ENCODE results near the gene BEX3. TPM values are rescaled to one million over a fixed set of nuclear protein-coding genes. Genes with fewer than 3 reads are reported as not detected.

BEX3 gene
- total RNA-seq, 2 donors from 2014 or later, result 595 to 651 TPM

DNA sequence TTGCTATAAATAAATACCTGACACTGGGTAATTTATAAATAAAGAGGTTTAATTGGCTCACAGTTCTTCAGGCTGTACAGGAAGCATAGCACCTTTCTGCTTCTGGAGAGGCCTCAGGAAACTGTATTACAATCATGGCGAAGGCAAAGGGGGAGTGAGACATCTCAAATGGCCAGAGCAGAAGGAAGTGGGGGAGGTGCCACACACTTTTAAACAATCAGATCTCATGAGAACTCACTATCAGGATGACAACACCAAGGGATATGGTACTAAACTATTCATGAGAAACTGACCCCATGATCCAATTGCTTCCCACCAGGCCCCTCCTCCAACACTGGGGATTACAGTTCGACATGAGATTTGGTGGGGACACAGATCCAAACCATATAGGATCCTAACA lies 31.7 kb upstream of the BEX3 start:
- H3K9me3 Mint-ChIP-seq, result peaks cover 8% of the 10 kb centered on the region
- Histone ChIP-seq H3K4me3 (ENCODE audit: low read length) (peak overlapping the region; percentile 18), H3K27ac (ENCODE audit: low read depth, low read length) (no peak overlapping the region), H3K9me3 (ENCODE audit: control insufficient read depth, low read length) (no peaks in the 10 kb centered on the region), H3K4me1 (ENCODE audit: control insufficient read depth, insufficient read depth, low read length) (no peaks in the 10 kb centered on the region), H3K36me3 (ENCODE audit: control insufficient read depth, insufficient read depth, low read length) (no peaks in the 10 kb centered on the region), H3K9ac (ENCODE audit: extremely low read depth, low read length, poor library complexity, severe bottlenecking) (no peak overlapping the region), H3K27me3 (ENCODE audit: control insufficient read depth, insufficient read depth, low read length, poor library complexity, severe bottlenecking) (no peaks in the 10 kb centered on the region)
- 100% methylated on average over 1 of the region's 2 CpGs; no CpG with 5 or more reads in 1 of the 2 experiments for WGBS, 2 experiments (ENCODE audit: insufficient coverage in 1 of 2, insufficient read length in 1 of 2)
- H3K4me1 Mint-ChIP-seq, result peaks cover 15% of the 10 kb centered on the region
- H3K27me3 Mint-ChIP-seq (ENCODE audit: insufficient read depth), result peaks cover 17% of the 10 kb centered on the region
- no peak overlapping the region for H3K27ac Mint-ChIP-seq
- TF ChIP-seq, protein P1, sequence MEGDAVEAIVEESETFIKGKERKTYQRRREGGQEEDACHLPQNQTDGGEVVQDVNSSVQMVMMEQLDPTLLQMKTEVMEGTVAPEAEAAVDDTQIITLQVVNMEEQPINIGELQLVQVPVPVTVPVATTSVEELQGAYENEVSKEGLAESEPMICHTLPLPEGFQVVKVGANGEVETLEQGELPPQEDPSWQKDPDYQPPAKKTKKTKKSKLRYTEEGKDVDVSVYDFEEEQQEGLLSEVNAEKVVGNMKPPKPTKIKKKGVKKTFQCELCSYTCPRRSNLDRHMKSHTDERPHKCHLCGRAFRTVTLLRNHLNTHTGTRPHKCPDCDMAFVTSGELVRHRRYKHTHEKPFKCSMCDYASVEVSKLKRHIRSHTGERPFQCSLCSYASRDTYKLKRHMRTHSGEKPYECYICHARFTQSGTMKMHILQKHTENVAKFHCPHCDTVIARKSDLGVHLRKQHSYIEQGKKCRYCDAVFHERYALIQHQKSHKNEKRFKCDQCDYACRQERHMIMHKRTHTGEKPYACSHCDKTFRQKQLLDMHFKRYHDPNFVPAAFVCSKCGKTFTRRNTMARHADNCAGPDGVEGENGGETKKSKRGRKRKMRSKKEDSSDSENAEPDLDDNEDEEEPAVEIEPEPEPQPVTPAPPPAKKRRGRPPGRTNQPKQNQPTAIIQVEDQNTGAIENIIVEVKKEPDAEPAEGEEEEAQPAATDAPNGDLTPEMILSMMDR (conservative IDR thresholded peaks at IDR 0.05), result no peak
- no peak overlapping the region for H3K4me3 Mint-ChIP-seq
- no peaks in the 10 kb centered on the region for H3K36me3 Mint-ChIP-seq (ENCODE audit: low read depth)
- DNase-seq, result no peak

DNA sequence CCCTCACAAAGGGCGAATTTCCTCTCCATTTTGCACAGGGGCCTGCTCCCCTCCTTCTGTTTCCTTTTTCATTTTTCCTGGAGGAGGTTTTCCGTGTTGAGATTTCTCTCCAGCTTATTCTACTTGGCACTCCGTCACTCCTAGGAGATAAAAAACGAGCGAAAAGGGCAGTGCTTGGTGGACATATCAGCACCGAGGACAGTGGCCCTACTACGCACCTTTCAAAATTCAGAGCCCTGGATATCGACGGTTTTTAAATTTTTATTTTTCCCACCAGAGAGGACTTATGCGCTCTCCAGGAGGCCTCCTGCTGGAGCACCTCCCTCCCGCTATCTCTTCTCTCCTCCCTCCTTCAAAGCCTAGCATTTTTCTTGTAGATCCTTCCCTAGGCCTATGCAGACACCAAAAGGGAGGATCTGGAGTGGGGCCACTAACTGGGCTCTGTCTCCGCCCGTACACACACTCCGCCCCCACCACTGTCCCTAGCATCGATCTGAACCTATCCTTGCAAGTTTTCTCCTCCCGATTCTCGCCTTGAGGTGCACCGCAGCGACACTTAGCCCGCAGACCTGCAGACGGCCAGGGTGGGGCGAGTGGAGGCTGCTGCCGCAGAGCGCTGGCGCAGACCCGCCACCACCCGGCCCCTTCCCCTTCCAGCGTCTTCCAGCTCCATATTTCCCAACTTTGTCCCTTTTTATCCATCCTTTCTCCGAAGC lies 28.5 kb upstream of the BEX3 start:
- no peak overlapping the region for H3K9ac ChIP-seq (ENCODE audit: extremely low read depth, low read length, poor library complexity, severe bottlenecking)
- H3K9me3 ChIP-seq (ENCODE audit: control insufficient read depth, low read length), result no peaks in the 10 kb centered on the region
- 86% methylated on average over 8 to 29 of the region's 29 CpGs for WGBS, 2 experiments (ENCODE audit: insufficient coverage in 1 of 2, insufficient read length in 1 of 2)
- Mint-ChIP-seq H3K27me3 (ENCODE audit: insufficient read depth) (peaks cover 17% of the 10 kb centered on the region), H3K4me1 (peaks cover 21% of the 10 kb centered on the region), H3K27ac (no peak overlapping the region), H3K9me3 (peaks cover 10% of the 10 kb centered on the region), H3K36me3 (ENCODE audit: low read depth) (no peaks in the 10 kb centered on the region), H3K4me3 (peak overlapping the region; percentile 49)
- no peaks in the 10 kb centered on the region for H3K27me3 ChIP-seq (ENCODE audit: control insufficient read depth, insufficient read depth, low read length, poor library complexity, severe bottlenecking)
- H3K36me3 ChIP-seq (ENCODE audit: control insufficient read depth, insufficient read depth, low read length), result no peaks in the 10 kb centered on the region
- no peaks in the 10 kb centered on the region for H3K4me1 ChIP-seq (ENCODE audit: control insufficient read depth, insufficient read depth, low read length)
- no peak overlapping the region for H3K27ac ChIP-seq (ENCODE audit: low read depth, low read length)
- H3K4me3 ChIP-seq (ENCODE audit: low read length), result no peak overlapping the region
- DNase-seq, result peak; percentile 80
- TF ChIP-seq, protein P1 (conservative IDR thresholded peaks at IDR 0.05), result peak; percentile 27

DNA sequence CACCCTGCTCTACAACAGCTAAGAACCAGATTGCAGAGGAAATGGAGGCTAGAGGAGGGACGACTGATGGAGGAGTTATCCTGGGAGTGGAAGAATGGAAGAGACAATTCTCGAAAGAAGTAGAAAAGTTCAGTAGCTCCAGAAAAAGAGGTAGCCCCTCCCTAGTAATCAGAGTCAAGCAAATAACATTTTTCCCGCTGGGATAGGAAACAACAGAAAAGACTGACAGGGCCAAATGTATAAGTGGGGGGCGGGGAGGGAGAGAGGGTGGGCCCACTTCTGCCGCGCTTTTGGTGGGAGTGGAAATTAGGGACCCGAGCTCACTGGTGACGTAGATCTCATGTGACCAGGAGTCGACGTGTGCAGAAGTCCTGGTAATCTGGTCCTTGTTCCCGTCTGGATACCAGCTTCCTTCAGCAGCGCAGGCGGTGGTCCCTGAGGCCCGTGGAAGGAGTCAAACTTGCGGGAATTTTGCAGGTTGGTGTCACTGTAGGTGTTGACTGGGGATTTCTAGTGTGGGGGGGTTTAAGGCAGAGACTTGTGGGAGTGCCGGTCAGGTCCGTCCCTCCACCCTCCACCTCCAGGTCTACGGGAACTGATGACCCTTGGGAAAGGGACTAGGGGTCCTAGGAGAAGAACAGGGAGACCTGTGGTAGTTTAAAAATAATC lies 20.1 kb upstream of the BEX3 start, which contains the start of gene TCEAL9:
Gene TCEAL9, plus strand, starts transcription at position 377 of the 669 bp plus-strand sequence. CDS start 1,179 bp downstream, outside the sequence.
- peak within 1 kb of the TSS; percentile 93 for H3K9ac ChIP-seq (ENCODE audit: extremely low read depth, low read length, poor library complexity, severe bottlenecking)
- no peaks in the 10 kb centered on the region for H3K27me3 ChIP-seq (ENCODE audit: control insufficient read depth, insufficient read depth, low read length, poor library complexity, severe bottlenecking)
- Mint-ChIP-seq H3K36me3 (ENCODE audit: low read depth) (peaks cover 8% of the 10 kb centered on the region), H3K4me1 (peaks cover 17% of the 10 kb centered on the region), H3K9me3 (peaks cover 10% of the 10 kb centered on the region), H3K27ac (peak within 1 kb of the TSS; percentile 98), H3K4me3 (peak within 1 kb of the TSS; percentile 97), H3K27me3 (ENCODE audit: insufficient read depth) (peaks cover 1% of the 10 kb centered on the region)
- H3K36me3 ChIP-seq (ENCODE audit: control insufficient read depth, insufficient read depth, low read length), result peaks cover 9% of the 10 kb centered on the region
- peak within 1 kb of the TSS; percentile 80 for H3K27ac ChIP-seq (ENCODE audit: low read depth, low read length)
- H3K4me3 ChIP-seq (ENCODE audit: low read length), result peak within 1 kb of the TSS; percentile 95
- TF ChIP-seq, protein P1 (conservative IDR thresholded peaks at IDR 0.05), result no peak
- 0 to 1% methylated on average over 2 to 15 of the region's 18 CpGs for WGBS, 2 experiments (ENCODE audit: insufficient coverage in 1 of 2, insufficient read length in 1 of 2)
- peak; percentile 85 for DNase-seq
- no peaks in the 10 kb centered on the region for H3K9me3 ChIP-seq (ENCODE audit: control insufficient read depth, low read length)
- H3K4me1 ChIP-seq (ENCODE audit: control insufficient read depth, insufficient read depth, low read length), result no peaks in the 10 kb centered on the region

All from endodermal cell (in vitro differentiated cells).